Naive thymus-derived CD8-positive, alpha-beta T cell (primary cell): ENCODE results near the gene NFKBIE. TPM values are rescaled to one million over a fixed set of nuclear protein-coding genes. Genes with fewer than 3 reads are reported as not detected.

Experiments
- ATAC-seq, 2 donors: fragments of 150-1000 bp; cut with Tn5 transposase in 1 of 2; sonication (Bioruptor Pico), chemical (Tn5 transposase) in 1 of 2; 1 replicate in 1 of 2; 2 replicates in 1 of 2; pipeline ENCODE4 v1.10.0; 2021; ENCODE audit warnings: mild to moderate bottlenecking in 2 of 2, moderate library complexity in 2 of 2
- POLR2A ChIA-PET: fragments of 350-600 bp; sonication (Branson Sonifier 250); formaldehyde crosslinking; loops from one replicate; lab custom pipeline; 2021; ENCODE audit warnings: antibody characterized with exemption; lab: Charles Lee
- DNase-seq, 10 donors: peaks; one replicate each; pipeline versions ENCODE4 v3.0.0 to v3.0.0-alpha.2; 2020 to 2022
- H3K27ac Mint-ChIP-seq, 10 donors: one replicate each; pipeline ENCODE4 v1.8.0; 2020 to 2022; ENCODE audit warnings: mild to moderate bottlenecking in 10 of 10, mixed read lengths in 10 of 10, moderate library complexity in 4 of 10, inconsistent platforms in 1 of 10
- H3K27me3 Mint-ChIP-seq, 5 donors: one replicate each; pipeline ENCODE4 v1.8.0; 2021 to 2022; ENCODE audit warnings: mixed read lengths in 5 of 5
- H3K36me3 Mint-ChIP-seq, 3 donors: one replicate each; pipeline ENCODE4 v1.8.0; 2020 to 2022; ENCODE audit warnings: mixed read lengths in 3 of 3, mild to moderate bottlenecking in 2 of 3, inconsistent platforms in 1 of 3
- H3K4me1 Mint-ChIP-seq, 4 donors: one replicate each; pipeline ENCODE4 v1.8.0; 2021 to 2022; ENCODE audit warnings: mixed read lengths in 4 of 4
- H3K4me3 Mint-ChIP-seq, 10 donors: one replicate each; pipeline ENCODE4 v1.8.0; 2020 to 2022; ENCODE audit warnings: mild to moderate bottlenecking in 10 of 10, mixed read lengths in 10 of 10, moderate library complexity in 6 of 10, inconsistent platforms in 1 of 10
- H3K9me3 Mint-ChIP-seq, 9 donors: one replicate each; pipeline ENCODE4 v1.8.0; 2020 to 2022; ENCODE audit warnings: mixed read lengths in 9 of 9, mild to moderate bottlenecking in 3 of 9, inconsistent platforms in 1 of 9, moderate library complexity in 1 of 9
- polyA plus RNA-seq, 3 donors: library from polyadenylated mRNA; unstranded; fragments of 300-500 nt; fragmentation: Illumina TruSeq; gene quantifications; one replicate each; pipeline ENCODE4 v1.2.3, GENCODE V29; 2021
- total RNA-seq, 8 experiments: library from RNA in 2 of 8; stranded (reverse) in 2 of 8; gene quantifications; one replicate each; pipeline ENCODE4 v1.2.3 and lab custom pipeline; 2021 to 2026

NFKBIE gene
- total and polyA plus RNA-seq, 5 experiments from 2014 or later = 2.7 to 14.4 (median 4.1) TPM

DNA sequence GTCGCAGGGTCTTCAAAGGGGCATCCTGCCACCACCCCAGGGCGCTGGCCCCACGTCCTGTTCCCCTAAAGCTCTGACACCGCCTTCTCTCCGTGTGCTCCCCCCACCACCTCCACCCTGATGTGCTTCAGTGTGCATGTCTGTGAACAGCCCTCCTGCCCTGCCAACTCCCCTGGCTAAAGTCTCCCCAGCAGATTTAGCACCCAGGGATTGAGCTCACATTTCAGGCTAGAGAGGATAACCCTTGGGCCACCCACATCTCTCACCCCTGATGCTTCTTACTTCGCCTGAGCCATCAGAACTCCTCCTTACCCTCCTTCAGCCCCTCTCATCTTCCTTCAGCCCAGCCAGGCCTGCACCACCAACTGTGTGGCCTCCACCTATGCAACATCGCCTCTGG lies 12.4 kb upstream of the NFKBIE start:
- H3K9me3 Mint-ChIP-seq = no peaks in the 10 kb centered on the region
- H3K4me1 Mint-ChIP-seq = peaks cover 5 to 8% (median 6%) of the 10 kb centered on the region in 4 donors
- H3K27me3 Mint-ChIP-seq = peaks cover 26 to 62% (median 43%) of the 10 kb centered on the region in 5 donors
- ATAC-seq (no peak), DNase-seq (no peak)
- peak overlapping the region in 2 of 10 donors; percentile 50 to 64 for H3K4me3 Mint-ChIP-seq
- POLR2A ChIA-PET = interaction anchor here (0.5 to 1.0 kb wide), 3 partner anchors 16 to 21 kb away, joined by 3 to 5 read pairs (median 4); no protein-coding TSS in a partner anchor
- H3K36me3 Mint-ChIP-seq = peaks cover 0 to 2% (median 0%) of the 10 kb centered on the region in 3 donors
- H3K27ac Mint-ChIP-seq = no peak overlapping the region

DNA sequence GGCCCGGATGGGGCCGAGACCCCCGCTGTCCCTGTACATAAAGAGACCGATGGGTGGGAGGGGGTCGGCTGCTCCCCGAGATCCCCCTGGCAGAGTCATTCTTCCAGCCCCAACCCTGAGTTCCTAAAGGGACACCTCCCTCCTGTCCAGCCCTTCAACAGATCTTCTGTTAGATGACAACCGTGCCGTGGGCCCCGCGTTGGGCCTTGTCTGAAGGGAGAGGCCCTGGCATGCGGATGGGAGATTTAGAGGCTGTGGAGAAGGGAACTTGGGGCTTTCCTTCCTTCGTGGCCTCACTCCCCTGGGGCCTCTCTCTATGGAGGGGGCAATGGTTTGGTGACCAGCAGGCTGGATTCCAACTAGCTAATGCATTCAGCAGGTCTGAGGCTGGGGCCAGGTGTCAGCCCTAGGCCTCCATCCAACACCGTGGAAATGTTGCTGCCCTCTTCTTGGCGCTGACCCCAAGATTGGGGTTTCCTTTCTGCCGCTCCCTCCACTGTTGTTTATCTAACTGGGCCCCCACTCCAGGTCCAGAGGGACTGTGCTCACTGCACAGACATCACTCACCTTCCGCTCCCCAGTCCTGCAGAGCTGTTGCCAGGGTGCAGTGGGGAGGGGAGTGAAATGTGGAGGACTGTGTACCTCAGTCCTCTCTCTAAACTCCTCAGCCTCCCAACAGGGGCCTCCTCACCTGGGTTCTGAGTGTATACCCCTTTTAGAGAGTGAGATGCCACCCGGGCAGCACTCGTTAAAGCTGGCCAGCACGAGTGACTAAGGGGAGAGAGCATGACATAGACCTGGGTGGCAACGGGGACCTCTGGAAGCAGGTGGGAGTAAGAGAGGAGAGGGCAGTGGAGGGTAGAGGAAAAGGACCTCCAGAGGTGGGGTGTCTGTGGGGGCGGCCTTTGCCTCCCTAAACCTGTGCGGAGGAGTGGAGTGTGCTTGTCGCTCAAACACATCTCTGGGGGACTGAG lies 11.6 kb upstream of the NFKBIE start:
- peak overlapping the region in 1 of 10 donors; percentile 9 for H3K27ac Mint-ChIP-seq

DNA sequence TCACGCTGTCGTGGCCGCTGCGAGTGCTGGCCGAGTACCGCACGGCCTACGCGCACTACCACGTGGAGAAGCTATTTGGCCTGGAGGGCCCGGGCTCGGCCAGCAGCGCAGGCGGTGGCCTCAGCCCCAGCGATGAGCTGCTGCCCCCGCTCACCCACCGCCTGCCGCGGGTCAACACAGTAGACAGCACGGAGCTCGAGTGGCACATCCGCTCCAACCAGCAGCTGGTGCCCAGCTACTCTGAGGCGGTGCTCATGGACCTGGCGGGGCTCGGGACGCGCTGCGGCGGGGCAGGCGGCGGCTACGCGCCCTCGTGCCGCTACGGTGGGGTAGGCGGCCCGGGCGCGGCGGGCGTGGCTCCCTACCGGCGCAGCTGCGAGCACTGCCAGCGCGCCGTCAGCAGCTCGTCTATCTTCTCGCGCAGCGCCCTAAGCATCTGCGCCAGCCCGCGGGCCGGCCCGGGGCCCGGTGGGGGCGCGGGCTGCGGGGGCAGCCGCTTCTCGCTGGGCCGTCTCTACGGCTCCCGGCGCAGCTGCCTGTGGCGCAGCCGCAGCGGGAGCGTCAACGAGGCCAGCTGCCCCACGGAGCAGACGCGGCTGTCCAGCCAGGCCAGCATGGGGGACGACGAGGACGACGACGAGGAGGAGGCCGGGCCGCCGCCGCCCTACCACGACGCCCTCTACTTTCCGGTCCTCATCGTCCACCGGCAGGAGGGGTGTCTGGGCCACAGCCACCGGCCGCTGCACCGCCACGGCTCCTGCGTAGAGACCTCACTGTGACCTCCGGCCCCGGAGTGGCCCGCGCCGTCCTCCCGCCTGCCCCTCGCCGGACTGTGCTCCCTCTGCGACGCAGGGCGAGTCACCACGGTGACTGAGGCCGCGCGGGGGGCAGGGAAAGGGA lies 10.6 kb upstream of the NFKBIE start:
- Mint-ChIP-seq H3K4me1 (peaks cover 5 to 15% (median 10%) of the 10 kb centered on the region in 4 donors), H3K4me3 (peak overlapping the region in 4 of 10 donors; percentile 7 to 58 (median 30)), H3K27ac (no peak overlapping the region), H3K9me3 (no peaks in the 10 kb centered on the region), H3K27me3 (peaks cover 31 to 75% (median 57%) of the 10 kb centered on the region in 5 donors), H3K36me3 (peaks cover 0 to 2% (median 0%) of the 10 kb centered on the region in 3 donors)
- DNase-seq (peak in 2 of 10 donors; percentile 35 to 41), ATAC-seq (peak; percentile 83 to 86)
- POLR2A ChIA-PET = interaction anchor here (0.5 kb wide), 1 partner anchor 17 kb away, joined by 8 read pairs; no protein-coding TSS in a partner anchor

More for the DNA sequence above, 11.6 kb upstream of the NFKBIE start:
- no peaks in the 10 kb centered on the region for H3K9me3 Mint-ChIP-seq
- no peak for ATAC-seq
- H3K4me3 Mint-ChIP-seq = peak overlapping the region in 9 of 10 donors; percentile 12 to 58 (median 49)
- H3K27me3 Mint-ChIP-seq = peaks cover 29 to 67% (median 48%) of the 10 kb centered on the region in 5 donors
- H3K36me3 Mint-ChIP-seq = peaks cover 0 to 2% (median 0%) of the 10 kb centered on the region in 3 donors
- H3K4me1 Mint-ChIP-seq = peaks cover 5 to 8% (median 6%) of the 10 kb centered on the region in 4 donors
- POLR2A ChIA-PET = interaction anchor here (1.0 kb wide), 1 partner anchor 20 kb away, joined by 5 read pairs; no protein-coding TSS in a partner anchor
- DNase-seq = no peak

DNA sequence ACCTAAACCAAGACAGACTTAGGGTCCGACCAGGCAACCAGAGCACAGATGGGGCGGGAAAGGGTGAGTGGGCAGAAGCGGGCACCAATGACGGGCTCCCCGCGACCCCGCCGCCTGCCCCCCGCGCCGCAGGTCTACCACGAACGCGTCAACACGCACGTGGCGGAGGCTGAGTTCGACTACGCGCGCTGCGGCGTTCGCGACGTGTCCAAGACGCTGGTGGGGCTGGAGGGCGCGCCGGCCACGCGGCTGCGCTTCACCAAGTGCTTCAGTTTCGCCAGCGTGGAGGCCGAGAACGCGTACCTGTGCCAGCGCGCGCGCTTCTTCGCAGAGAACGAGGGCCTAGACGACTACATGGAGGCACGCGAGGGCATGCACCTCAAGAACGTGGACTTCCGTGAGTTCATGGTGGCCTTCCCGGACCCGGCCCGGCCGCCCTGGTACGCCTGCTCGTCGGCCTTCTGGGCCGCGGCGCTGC lies 10.0 kb upstream of the NFKBIE start:
- peaks cover 0 to 2% (median 0%) of the 10 kb centered on the region in 3 donors for H3K36me3 Mint-ChIP-seq
- peaks cover 31 to 75% (median 57%) of the 10 kb centered on the region in 5 donors for H3K27me3 Mint-ChIP-seq
- no peak overlapping the region for H3K27ac Mint-ChIP-seq
- no peaks in the 10 kb centered on the region for H3K9me3 Mint-ChIP-seq
- POLR2A ChIA-PET = interaction anchor here (0.5 kb wide), 1 partner anchor 18 kb away, joined by 8 read pairs; no protein-coding TSS in a partner anchor
- peak overlapping the region in 3 of 10 donors; percentile 7 to 48 (median 47) for H3K4me3 Mint-ChIP-seq
- DNase-seq = no peak
- no peak for ATAC-seq
- peaks cover 5 to 17% (median 10%) of the 10 kb centered on the region in 4 donors for H3K4me1 Mint-ChIP-seq

DNA sequence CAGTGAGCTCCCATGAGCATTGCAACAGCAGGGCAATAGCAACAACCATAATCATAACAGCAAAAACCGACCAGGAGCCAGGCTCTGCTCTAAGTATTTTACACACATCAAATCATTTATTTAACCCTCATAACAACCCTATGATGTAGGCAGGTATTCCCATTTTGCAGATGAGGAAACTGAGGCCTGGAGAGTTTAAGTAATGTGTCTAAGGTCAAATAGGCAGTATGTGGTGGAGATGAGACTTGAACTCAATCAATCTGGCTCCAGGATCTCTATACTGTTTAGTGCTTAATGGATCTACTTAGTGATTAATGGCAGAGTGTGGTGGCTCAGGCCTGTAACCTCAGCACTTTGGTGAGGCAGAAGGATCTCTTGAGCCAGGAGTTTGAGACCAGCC lies 8.3 kb upstream of the NFKBIE start:
- no peak for DNase-seq
- Mint-ChIP-seq H3K27me3 (peaks cover 29 to 64% (median 52%) of the 10 kb centered on the region in 5 donors), H3K4me3 (no peak overlapping the region), H3K9me3 (no peaks in the 10 kb centered on the region), H3K27ac (no peak overlapping the region), H3K36me3 (peaks cover 0 to 2% (median 0%) of the 10 kb centered on the region in 3 donors), H3K4me1 (peaks cover 8 to 22% (median 16%) of the 10 kb centered on the region in 4 donors)
- POLR2A ChIA-PET = interaction anchor here (0.6 kb wide), 1 partner anchor 813 kb away, joined by 3 read pairs; no protein-coding TSS in a partner anchor
- no peak for ATAC-seq

DNA sequence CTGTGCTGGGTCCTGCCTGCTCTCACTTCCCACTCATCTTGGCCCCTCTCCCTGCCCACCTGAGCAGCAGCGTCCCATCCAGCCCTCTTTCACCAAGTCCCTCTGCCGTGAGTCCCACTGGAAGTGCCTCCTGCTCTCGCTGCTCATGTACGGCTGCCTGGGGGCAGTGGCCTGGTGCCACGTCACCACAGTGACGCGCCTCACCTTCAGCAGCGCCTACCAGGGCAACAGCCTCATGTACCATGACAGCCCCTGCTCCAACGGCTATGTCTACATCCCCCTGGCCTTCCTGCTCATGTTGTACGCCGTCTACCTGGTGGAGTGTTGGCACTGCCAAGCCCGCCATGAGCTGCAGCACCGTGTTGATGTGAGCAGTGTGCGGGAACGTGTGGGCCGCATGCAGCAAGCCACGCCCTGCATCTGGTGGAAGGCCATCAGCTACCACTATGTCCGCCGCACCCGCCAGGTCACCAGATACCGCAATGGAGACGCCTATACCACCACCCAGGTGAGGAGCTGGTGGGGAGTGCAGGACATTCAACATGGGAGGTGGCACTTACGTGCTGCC lies 7.7 kb upstream of the NFKBIE start:
- H3K4me3 Mint-ChIP-seq = peak overlapping the region in 2 of 10 donors; percentile 34 to 35
- H3K27ac Mint-ChIP-seq = no peak overlapping the region
- H3K36me3 Mint-ChIP-seq = peaks cover 0 to 2% (median 0%) of the 10 kb centered on the region in 3 donors
- no peaks in the 10 kb centered on the region for H3K9me3 Mint-ChIP-seq
- DNase-seq (no peak), ATAC-seq (no peak)
- POLR2A ChIA-PET = no interaction called here
- H3K4me1 Mint-ChIP-seq = peaks cover 8 to 23% (median 16%) of the 10 kb centered on the region in 4 donors
- peaks cover 29 to 60% (median 52%) of the 10 kb centered on the region in 5 donors for H3K27me3 Mint-ChIP-seq

DNA sequence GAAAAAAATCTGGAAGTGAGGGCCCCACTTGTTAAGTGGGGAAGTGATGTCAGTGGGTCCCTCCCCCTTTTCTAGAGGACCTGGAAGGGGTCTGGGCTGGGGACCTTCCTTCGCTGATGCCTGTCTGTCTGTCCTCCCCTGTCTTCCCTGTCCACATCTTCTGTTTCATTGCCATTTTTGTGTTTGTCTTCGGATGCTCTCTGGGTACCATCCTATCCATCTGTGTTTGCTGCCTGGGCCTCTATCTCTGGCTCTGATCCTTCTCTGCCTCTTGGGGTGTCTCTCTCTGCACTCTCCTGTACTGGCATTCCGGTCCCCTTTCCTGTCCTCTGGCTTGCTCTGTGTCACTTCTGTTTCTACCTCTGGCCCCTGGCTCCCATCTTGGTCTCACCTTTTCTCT lies 7.2 kb upstream of the NFKBIE start:
- H3K4me3 Mint-ChIP-seq = peak overlapping the region in 4 of 10 donors; percentile 10 to 62 (median 52)
- H3K9me3 Mint-ChIP-seq = no peaks in the 10 kb centered on the region
- POLR2A ChIA-PET = no interaction called here
- H3K27ac Mint-ChIP-seq = peak overlapping the region in 1 of 10 donors; percentile 28
- H3K36me3 Mint-ChIP-seq = peaks cover 0 to 2% (median 0%) of the 10 kb centered on the region in 3 donors
- no peak for ATAC-seq
- peaks cover 25 to 54% (median 47%) of the 10 kb centered on the region in 5 donors for H3K27me3 Mint-ChIP-seq
- no peak for DNase-seq
- peaks cover 8 to 27% (median 20%) of the 10 kb centered on the region in 4 donors for H3K4me1 Mint-ChIP-seq

DNA sequence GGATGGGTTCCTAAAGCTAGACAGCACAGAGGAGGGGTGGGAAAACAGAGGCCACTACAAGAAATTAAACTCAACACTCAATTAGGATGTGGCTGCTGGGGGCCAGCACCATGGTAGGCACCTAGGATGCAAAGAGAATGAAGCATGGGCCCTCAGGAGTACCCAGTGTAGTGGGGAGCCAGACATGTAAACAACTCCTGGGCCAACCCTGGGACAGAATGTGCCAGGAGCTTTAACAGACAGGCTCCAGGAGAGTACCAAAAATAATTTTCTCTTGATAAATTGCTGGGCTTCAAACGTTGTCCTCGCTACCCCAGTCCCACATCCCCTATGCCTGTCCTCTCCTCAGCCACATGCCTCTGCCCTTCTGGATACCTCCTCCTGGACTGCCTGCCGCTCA lies 6.6 kb upstream of the NFKBIE start:
- peaks cover 0 to 2% (median 0%) of the 10 kb centered on the region in 3 donors for H3K36me3 Mint-ChIP-seq
- ATAC-seq = no peak
- H3K27ac Mint-ChIP-seq = peak overlapping the region in 1 of 10 donors; percentile 3
- no peak for DNase-seq
- peaks cover 11 to 25% (median 21%) of the 10 kb centered on the region in 4 donors for H3K4me1 Mint-ChIP-seq
- peak overlapping the region in 6 of 10 donors; percentile 34 to 76 (median 60) for H3K4me3 Mint-ChIP-seq
- H3K27me3 Mint-ChIP-seq = peaks cover 22 to 48% (median 42%) of the 10 kb centered on the region in 5 donors
- POLR2A ChIA-PET = interaction anchor here (0.6 kb wide), 1 partner anchor 9 kb away, joined by 3 read pairs; no protein-coding TSS in a partner anchor
- H3K9me3 Mint-ChIP-seq = no peaks in the 10 kb centered on the region

DNA sequence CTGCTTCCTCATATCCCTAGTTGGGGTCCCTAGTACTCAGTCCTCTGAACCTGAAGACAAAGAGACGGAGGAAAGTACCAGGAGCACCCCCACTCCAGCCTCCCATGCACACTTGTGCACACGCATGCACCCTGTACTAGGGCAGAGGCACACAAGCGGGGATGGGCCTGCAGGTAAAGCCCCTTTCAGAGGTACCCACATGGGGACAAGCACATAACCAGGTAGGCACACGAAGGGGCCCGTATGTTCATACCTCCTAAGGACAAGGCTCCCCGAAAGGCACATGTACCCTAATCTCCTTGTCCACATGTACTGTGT lies 6.0 kb upstream of the NFKBIE start:
- POLR2A ChIA-PET = interaction anchor here (0.6 to 1.3 kb wide), 2 partner anchors 9 to 23 kb away, joined by 3 to 5 read pairs; no protein-coding TSS in a partner anchor
- peaks cover 13 to 26% (median 21%) of the 10 kb centered on the region in 4 donors for H3K4me1 Mint-ChIP-seq
- no peak for DNase-seq
- no peak for ATAC-seq
- peak overlapping the region in 1 of 10 donors; percentile 60 for H3K27ac Mint-ChIP-seq
- H3K9me3 Mint-ChIP-seq = no peaks in the 10 kb centered on the region
- H3K27me3 Mint-ChIP-seq = peaks cover 22 to 44% (median 39%) of the 10 kb centered on the region in 5 donors
- peak overlapping the region; percentile 65 to 87 (median 76) for H3K4me3 Mint-ChIP-seq
- H3K36me3 Mint-ChIP-seq = peaks cover 0 to 2% (median 0%) of the 10 kb centered on the region in 3 donors

DNA sequence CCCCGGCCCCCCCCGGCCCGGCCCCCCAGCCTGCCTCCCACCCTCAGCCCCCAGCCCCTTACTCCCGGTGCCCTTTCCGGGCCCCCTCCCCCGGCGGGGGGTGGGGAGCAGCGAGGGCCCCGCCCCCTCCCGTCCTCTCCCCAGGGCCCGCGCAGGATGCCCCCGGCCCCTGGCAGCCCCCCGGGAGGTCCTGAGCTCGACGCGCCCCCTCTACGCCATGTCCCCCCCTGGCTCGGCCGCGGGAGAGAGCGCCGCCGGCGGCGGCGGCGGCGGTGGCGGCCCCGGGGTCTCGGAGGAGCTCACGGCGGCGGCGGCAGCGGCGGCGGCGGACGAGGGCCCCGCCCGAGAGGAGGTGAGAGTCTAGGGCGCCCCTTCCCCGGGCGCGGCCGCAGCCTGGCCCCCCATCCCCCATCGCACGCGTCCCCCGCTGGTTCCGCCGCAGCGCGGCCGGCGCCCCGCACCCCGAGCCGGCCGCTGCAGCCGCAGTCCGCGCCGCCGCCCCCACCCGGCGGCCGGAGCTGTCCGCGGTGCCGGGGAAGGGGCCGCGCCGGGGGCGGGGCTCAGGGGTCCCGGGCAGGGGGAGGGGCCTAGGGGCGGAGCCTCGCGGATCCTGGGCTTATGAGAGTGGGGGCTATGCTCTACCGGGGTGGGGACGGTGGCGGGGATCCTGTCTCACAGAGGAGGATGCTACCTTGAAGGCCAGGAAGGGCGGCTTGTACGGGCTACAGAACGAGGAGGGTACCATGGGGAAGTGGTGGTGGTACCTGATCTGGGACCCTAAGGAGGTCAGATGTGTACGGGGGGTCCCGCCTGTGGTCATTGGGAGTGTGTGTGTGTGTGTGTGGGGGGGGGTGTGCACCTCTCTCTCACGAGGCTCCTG lies 5.4 kb upstream of the NFKBIE start:
- Mint-ChIP-seq H3K4me1 (peaks cover 13 to 32% (median 26%) of the 10 kb centered on the region in 4 donors), H3K27ac (peak overlapping the region in 4 of 10 donors; percentile 50 to 74 (median 64)), H3K27me3 (peaks cover 22 to 44% (median 39%) of the 10 kb centered on the region in 5 donors), H3K9me3 (no peaks in the 10 kb centered on the region), H3K36me3 (peaks cover 0 to 2% (median 0%) of the 10 kb centered on the region in 3 donors), H3K4me3 (peak overlapping the region; percentile 65 to 87 (median 76))
- no peak for DNase-seq
- peak in 1 of 2 donors; percentile 51 for ATAC-seq
- POLR2A ChIA-PET = interaction anchor here (0.9 to 1.5 kb wide), 3 partner anchors 14 to 42 kb away, joined by 3 to 5 read pairs (median 4); partner anchors contain the start of gene AARS2
